Measurements from ENCODE around the gene TMEM123. TPM values are rescaled to one million over a fixed set of nuclear protein-coding genes. Genes with fewer than 3 reads are reported as not detected.

The TMEM123 gene
- total and polyA plus RNA-seq, 2 of the 8 experiments (the other 6 are each of a cell fraction or from before 2014, with no cell fraction given): 75.5 to 80.1 TPM

- H2BK15ac ChIP-seq (ENCODE audit: low read length): no peak overlapping the region
- H3K27ac ChIP-seq (ENCODE audit: low read depth, low read length): no peak overlapping the region
- 93% methylated on average over 5 of the region's 5 CpGs; no CpG with 5 or more reads in 1 of the 2 experiments for WGBS, 2 experiments (ENCODE audit: extremely low coverage in 1 of 2, insufficient coverage in 1 of 2, insufficient read length in 1 of 2, insufficient replicate concordance in 2 of 2, low coverage in 1 of 2, low lambda C conversion rate in 2 of 2, missing lambda C conversion rate in 1 of 2)
- no peak overlapping the region for H2BK12ac ChIP-seq (ENCODE audit: low read depth, low read length)
- H3K4ac ChIP-seq (replicated peaks; ENCODE audit: insufficient read length, low read depth, low read length): no peak overlapping the region
- H3K18ac ChIP-seq (ENCODE audit: extremely low read depth, low read length): no peak overlapping the region
- H4K20me1 ChIP-seq (replicated peaks in 1 of 2; ENCODE audit: control insufficient read depth in 1 of 2, insufficient read depth in 2 of 2, low read length in 2 of 2): peaks cover 0 to 1% of the 10 kb centered on the region in 2 experiments
- no peak overlapping the region for H4K5ac ChIP-seq (ENCODE audit: insufficient read length, low read depth, low read length)
- H3K23ac ChIP-seq (ENCODE audit: insufficient read length): no peak overlapping the region
- no peak overlapping the region for H2BK5ac ChIP-seq (ENCODE audit: low read depth, low read length)
- H2BK20ac ChIP-seq (ENCODE audit: low read length): no peak overlapping the region
- no peak overlapping the region; a peak in 1 of 4 replicates for H3K4me2 ChIP-seq (ENCODE audit: insufficient read depth in 1 of 2, low read depth in 2 of 2, low read length in 2 of 2)
- 0 out of 2 replicates have a peak, but pooled peaks cover 2% of the 10 kb centered on the region for H3K23me2 ChIP-seq (ENCODE audit: low read depth, low read length)
- H3K4me1 ChIP-seq (replicated peaks in 1 of 4; ENCODE audit: control insufficient read depth in 3 of 4, insufficient read depth in 4 of 4, low read length in 3 of 4): peaks cover 0 to 5% (median 3%) of the 10 kb centered on the region in 4 experiments; a peak in 5 of 7 replicates
- no peak for TF ChIP-seq BACH1 (IDR thresholded peaks at IDR 0.05; ENCODE audit: low read length)
- TF ChIP-seq ZNF274 (IDR thresholded peaks at IDR 0.05; ENCODE audit: borderline replicate concordance, extremely low read depth, low read length): 0 out of 2 replicates have a peak, but pooled peaks have one; percentile 10
- H4K8ac ChIP-seq (ENCODE audit: extremely low read depth, insufficient read depth, low read length): no peak overlapping the region
- POLR2A ChIA-PET (ENCODE audit: partially characterized antibody): interaction anchor here (0.6 to 2.4 kb wide), 5 partner anchors 10 to 442 kb away, joined by 3 to 9 read pairs (median 3); no protein-coding TSS in a partner anchor
- CTCF ChIA-PET (ENCODE audit: partially characterized antibody): interaction anchor here (0.6 to 2.6 kb wide), 7 partner anchors 9 to 127 kb away, joined by 3 to 22 read pairs (median 5); no protein-coding TSS in a partner anchor
- H3K36me3 ChIP-seq (ENCODE audit: control insufficient read depth in 2 of 4, insufficient read depth in 4 of 4, low read length in 3 of 4): peaks cover 0 to 16% (median 4%) of the 10 kb centered on the region in 4 experiments; a peak in 2 of 8 replicates
- FAIRE-seq: no peak
- H3K27me3 ChIP-seq (replicated peaks in 1 of 4; ENCODE audit: control insufficient read depth in 3 of 4, extremely low read depth in 1 of 4, insufficient read depth in 3 of 4, low read length in 3 of 4): no peaks in the 10 kb centered on the region
- H3K4me3 ChIP-seq (ENCODE audit: extremely low read depth in 1 of 4, insufficient read depth in 2 of 4, low read depth in 3 of 4, low read length in 4 of 4): no peak overlapping the region
- no peak for DNase-seq (ENCODE audit: low read depth in 1 of 2, low spot score in 2 of 2)
- no peak overlapping the region for H2AK5ac ChIP-seq (ENCODE audit: low read depth, low read length)
- peaks cover 0 to 10% of the 10 kb centered on the region in 2 experiments; a peak in 1 of 4 replicates for H3K79me2 ChIP-seq (ENCODE audit: control insufficient read depth in 1 of 2, insufficient read depth in 2 of 2, low read length in 2 of 2)
- no peaks in the 10 kb centered on the region for H3K9me3 ChIP-seq (ENCODE audit: insufficient read depth in 2 of 2, low read depth in 1 of 2, low read length in 1 of 2)
- no peak overlapping the region for H3K9ac ChIP-seq (replicated peaks in 1 of 4; ENCODE audit: extremely low read depth in 1 of 4, low read depth in 3 of 4, low read length in 3 of 4)
- H2AFZ ChIP-seq (ENCODE audit: low read length): no peak overlapping the region
- no peak overlapping the region for H2BK120ac ChIP-seq (replicated peaks; ENCODE audit: low read depth, low read length)
- H3K14ac ChIP-seq (ENCODE audit: insufficient read length): no peak overlapping the region
- H4K91ac ChIP-seq (replicated peaks; ENCODE audit: insufficient read length, low read length): no peak overlapping the region
- H3K79me1 ChIP-seq (ENCODE audit: low read depth, low read length): no peaks in the 10 kb centered on the region
- H3K56ac ChIP-seq (replicated peaks; ENCODE audit: insufficient read length, low read depth, low read length): no peak overlapping the region
These were observed 76.7 kb downstream of the TMEM123 start for GRCh38 chr11:102375720-102376399.
